H9 (cell line): ENCODE results near the gene PRPF38B. TPM values are rescaled to one million over a fixed set of nuclear protein-coding genes. Genes with fewer than 3 reads are reported as not detected.

Experiments used
- DNase-seq: peaks from one replicate; pipeline ENCODE4 v3.0.0-alpha.2; 2017
- H2AFZ ChIP-seq: one replicate; pipeline ENCODE4 v1.6.1; 2013; ENCODE audit warnings: mild to moderate bottlenecking, low read length, control low read depth, moderate library complexity
- H2AK5ac ChIP-seq: 2 replicates; pipeline ENCODE4 v1.6.1; 2013; ENCODE audit warnings: low read length, control low read depth, mixed read lengths; ENCODE audit not compliant: insufficient read length
- H2BK120ac ChIP-seq: one replicate; pipeline ENCODE4 v1.6.1; 2013; ENCODE audit warnings: low read depth, mild to moderate bottlenecking, low read length, control low read depth, inconsistent platforms; ENCODE audit not compliant: poor library complexity, severe bottlenecking
- H2BK12ac ChIP-seq: 2 replicates; pipeline ENCODE4 v1.6.1; 2013; ENCODE audit warnings: low read length, control low read depth, mixed read lengths, low read depth; ENCODE audit not compliant: insufficient read length
- H2BK15ac ChIP-seq: 2 replicates; pipeline ENCODE4 v1.6.1; 2013; ENCODE audit warnings: low read depth, low read length, control low read depth
- H2BK20ac ChIP-seq: one replicate; pipeline ENCODE4 v1.6.1; 2013; ENCODE audit warnings: low read depth, mild to moderate bottlenecking, low read length, control low read depth, inconsistent platforms; ENCODE audit not compliant: poor library complexity, severe bottlenecking
- H2BK5ac ChIP-seq: 2 replicates; pipeline ENCODE4 v1.6.1; 2013; ENCODE audit warnings: low read length, control low read depth, mixed read lengths; ENCODE audit not compliant: insufficient read length
- H3K14ac ChIP-seq: 2 replicates; pipeline ENCODE4 v1.6.1; 2013; ENCODE audit warnings: low read length, control low read depth; ENCODE audit not compliant: insufficient read depth
- H3K18ac ChIP-seq: 2 replicates; pipeline ENCODE4 v1.6.1; 2013; ENCODE audit warnings: low read depth, mild to moderate bottlenecking, mixed read lengths, low read length, control low read depth; ENCODE audit not compliant: insufficient read length
- H3K23ac ChIP-seq: 2 replicates; pipeline ENCODE4 v1.6.1; 2013; ENCODE audit warnings: low read length, control low read depth, mixed read lengths, low read depth; ENCODE audit not compliant: insufficient read length
- H3K23me2 ChIP-seq: 2 replicates; pipeline ENCODE4 v1.6.1; 2013; ENCODE audit warnings: low read depth, mild to moderate bottlenecking, mixed read lengths, low read length, control low read depth; ENCODE audit not compliant: insufficient read length, poor library complexity, severe bottlenecking
- H3K27ac ChIP-seq: 2 replicates; pipeline ENCODE4 v1.5.1; 2013; ENCODE audit warnings: low read length, control low read depth, mixed read lengths, low read depth; ENCODE audit not compliant: insufficient read length
- H3K27me3 ChIP-seq: 2 replicates; pipeline ENCODE4 v1.6.1; 2013; ENCODE audit warnings: low read length, control low read depth, inconsistent platforms; ENCODE audit not compliant: insufficient read depth
- H3K4ac ChIP-seq: 2 replicates; pipeline ENCODE4 v1.6.1; 2013; ENCODE audit warnings: low read depth, mild to moderate bottlenecking, control low read depth, inconsistent platforms, low read length, moderate library complexity
- H3K4me1 ChIP-seq: 2 replicates; pipeline ENCODE4 v1.6.1; 2013; ENCODE audit warnings: low read length, control low read depth, inconsistent platforms; ENCODE audit not compliant: insufficient read depth
- H3K4me2 ChIP-seq: 2 replicates; pipeline ENCODE4 v1.6.1; 2013; ENCODE audit warnings: low read length, control low read depth, mixed read lengths; ENCODE audit not compliant: insufficient read length, insufficient read depth
- H3K56ac ChIP-seq: 2 replicates; pipeline ENCODE4 v1.6.1; 2013; ENCODE audit warnings: low read depth, mild to moderate bottlenecking, mixed read lengths, low read length, control low read depth; ENCODE audit not compliant: insufficient read length
- H3K79me1 ChIP-seq: 2 replicates; pipeline ENCODE4 v1.6.1; 2013; ENCODE audit warnings: low read depth, mild to moderate bottlenecking, moderate library complexity, low read length, control low read depth, inconsistent platforms; ENCODE audit not compliant: insufficient read depth, poor library complexity, severe bottlenecking
- H3K79me2 ChIP-seq: 2 replicates; pipeline ENCODE4 v1.6.1; 2013; ENCODE audit warnings: low read length, control low read depth, inconsistent platforms; ENCODE audit not compliant: insufficient read depth
- H3K9ac ChIP-seq: 2 replicates; pipeline ENCODE4 v1.6.1; 2013; ENCODE audit warnings: low read length, control low read depth, mixed read lengths; ENCODE audit not compliant: insufficient read length; ENCODE audit errors: extremely low read depth
- H3K9me3 ChIP-seq: one replicate; pipeline ENCODE4 v1.6.1; 2013; ENCODE audit warnings: low read depth, low read length, inconsistent platforms; ENCODE audit not compliant: control insufficient read depth
- H3T11ph ChIP-seq: one replicate; pipeline ENCODE4 v1.6.1; 2013; ENCODE audit warnings: mild to moderate bottlenecking, low read length, control low read depth, inconsistent platforms
- H4K20me1 ChIP-seq: one replicate; pipeline ENCODE4 v1.6.1; 2013; ENCODE audit not compliant: control insufficient read depth, insufficient read length, insufficient read depth
- H4K5ac ChIP-seq: 2 replicates; pipeline ENCODE4 v1.6.1; 2013; ENCODE audit warnings: low read depth, mild to moderate bottlenecking, mixed read lengths, low read length, control low read depth; ENCODE audit not compliant: insufficient read length
- H4K8ac ChIP-seq: replicated peaks from 2 replicates; pipeline ENCODE4 v1.6.1; 2013; ENCODE audit warnings: low read length, control low read depth, mixed read lengths, low read depth; ENCODE audit not compliant: insufficient read length
- H4K91ac ChIP-seq: 2 replicates; pipeline ENCODE4 v1.6.1; 2013; ENCODE audit warnings: low read depth, mild to moderate bottlenecking, moderate library complexity, mixed read lengths, low read length, control low read depth; ENCODE audit not compliant: insufficient read length
- H3K27ac Mint-ChIP-seq, 3 experiments: 2 replicates in 2 of 3; 3 replicates in 1 of 3; pipeline ENCODE4 v1.8.0; 2020 to 2021; ENCODE audit warnings: mixed read lengths in 3 of 3, mild to moderate bottlenecking in 1 of 3, moderate library complexity in 1 of 3
- H3K27me3 Mint-ChIP-seq: 2 replicates; pipeline ENCODE4 v1.8.0; 2021; ENCODE audit warnings: low read depth, mild to moderate bottlenecking, moderate library complexity, mixed read lengths
- H3K36me3 Mint-ChIP-seq, 3 experiments: 2 replicates in 2 of 3; 3 replicates in 1 of 3; pipeline ENCODE4 v1.8.0; 2020 to 2021; ENCODE audit warnings: low read depth in 3 of 3, mixed read lengths in 3 of 3; ENCODE audit not compliant: insufficient read depth in 1 of 3
- H3K4me1 Mint-ChIP-seq, 2 experiments: 2 replicates each; pipeline ENCODE4 v1.8.0; 2020; ENCODE audit warnings: mixed read lengths in 2 of 2
- H3K4me3 Mint-ChIP-seq, 2 experiments: 2 replicates in 1 of 2; 3 replicates in 1 of 2; pipeline ENCODE4 v1.8.0; 2020 to 2021; ENCODE audit warnings: mild to moderate bottlenecking in 2 of 2, mixed read lengths in 2 of 2, moderate library complexity in 1 of 2
- H3K9me3 Mint-ChIP-seq, 2 experiments: 2 replicates in 1 of 2; 3 replicates in 1 of 2; pipeline ENCODE4 v1.8.0; 2020; ENCODE audit warnings: mild to moderate bottlenecking in 2 of 2, mixed read lengths in 2 of 2, moderate library complexity in 1 of 2
- WGBS: extraction: QIAGEN DNeasy Blood & Tissue Kit; methylation state at CpG from one replicate; pipeline ENCODE4 v1.1.7; 2013; ENCODE audit warnings: missing lambda C conversion rate, low lambda C conversion rate, mixed read lengths; ENCODE audit not compliant: insufficient read length; ENCODE audit errors: extremely low coverage; 5-methylcytosine and 5-hydroxymethylcytosine counted together
- total RNA-seq: library from RNA; stranded (reverse); gene quantifications from 2 replicates; pipeline ENCODE4 v1.2.1, GENCODE V29; 2021
- TF ChIP-seq, protein P1 (sequence below): fragments of 200-600 bp; sonication (generic); conservative IDR thresholded peaks from 3 replicates; pipeline ENCODE4 v1.8.0; 2021; ENCODE audit warnings: antibody characterized with exemption, mild to moderate bottlenecking

The PRPF38B gene
- total RNA-seq, 1 experiment from 2014 or later, result 60.0 TPM

GRCh38 chr1:108728327-108728923, 36.3 kb downstream of the PRPF38B start:
- Histone ChIP-seq H2BK120ac (no peak overlapping the region), H2BK20ac (no peak overlapping the region), H3K14ac (no peak overlapping the region), H3K79me2 (no peaks in the 10 kb centered on the region), H3K4me1 (no peaks in the 10 kb centered on the region), H3K27ac (no peak overlapping the region), H2AK5ac (no peak overlapping the region), H3K4ac (no peak overlapping the region), H2AFZ (no peak overlapping the region), H3K4me2 (no peak overlapping the region), H4K91ac (no peak overlapping the region), H3K9ac (no peak overlapping the region), H4K8ac (no peak overlapping the region), H3T11ph (no peak overlapping the region), H3K9me3 (no peaks in the 10 kb centered on the region), H3K23me2 (no peaks in the 10 kb centered on the region), H3K23ac (no peak overlapping the region), H2BK12ac (no peak overlapping the region), H4K20me1 (no peaks in the 10 kb centered on the region), H2BK5ac (no peak overlapping the region), H3K56ac (no peak overlapping the region), H3K18ac (no peak overlapping the region), H3K79me1 (no peaks in the 10 kb centered on the region), H4K5ac (no peak overlapping the region), H2BK15ac (no peak overlapping the region), H3K27me3 (no peaks in the 10 kb centered on the region)
- Mint-ChIP-seq H3K4me3 (no peak overlapping the region), H3K4me1 (peaks cover 1 to 2% of the 10 kb centered on the region in 2 experiments; a peak in 2 of 4 replicates), H3K27ac (no peak overlapping the region), H3K27me3 (peaks cover 2% of the 10 kb centered on the region; the same call in 1 of the 2 replicates), H3K9me3 (no peaks in the 10 kb centered on the region), H3K36me3 (no peaks in the 10 kb centered on the region)
- WGBS, result no CpG with 5 or more reads among the region's 8 CpGs
- no peak for DNase-seq
- TF ChIP-seq, protein P1, sequence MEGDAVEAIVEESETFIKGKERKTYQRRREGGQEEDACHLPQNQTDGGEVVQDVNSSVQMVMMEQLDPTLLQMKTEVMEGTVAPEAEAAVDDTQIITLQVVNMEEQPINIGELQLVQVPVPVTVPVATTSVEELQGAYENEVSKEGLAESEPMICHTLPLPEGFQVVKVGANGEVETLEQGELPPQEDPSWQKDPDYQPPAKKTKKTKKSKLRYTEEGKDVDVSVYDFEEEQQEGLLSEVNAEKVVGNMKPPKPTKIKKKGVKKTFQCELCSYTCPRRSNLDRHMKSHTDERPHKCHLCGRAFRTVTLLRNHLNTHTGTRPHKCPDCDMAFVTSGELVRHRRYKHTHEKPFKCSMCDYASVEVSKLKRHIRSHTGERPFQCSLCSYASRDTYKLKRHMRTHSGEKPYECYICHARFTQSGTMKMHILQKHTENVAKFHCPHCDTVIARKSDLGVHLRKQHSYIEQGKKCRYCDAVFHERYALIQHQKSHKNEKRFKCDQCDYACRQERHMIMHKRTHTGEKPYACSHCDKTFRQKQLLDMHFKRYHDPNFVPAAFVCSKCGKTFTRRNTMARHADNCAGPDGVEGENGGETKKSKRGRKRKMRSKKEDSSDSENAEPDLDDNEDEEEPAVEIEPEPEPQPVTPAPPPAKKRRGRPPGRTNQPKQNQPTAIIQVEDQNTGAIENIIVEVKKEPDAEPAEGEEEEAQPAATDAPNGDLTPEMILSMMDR, result no peak
